HS-5 (cell line): ENCODE measurements around the gene IL24.

ENCODE experiments used
- DNase-seq: peaks from one replicate; pipeline ENCODE4 v3.0.0-alpha.2; 2012; ENCODE audit warnings: low read depth

The IL24 gene

DNA sequence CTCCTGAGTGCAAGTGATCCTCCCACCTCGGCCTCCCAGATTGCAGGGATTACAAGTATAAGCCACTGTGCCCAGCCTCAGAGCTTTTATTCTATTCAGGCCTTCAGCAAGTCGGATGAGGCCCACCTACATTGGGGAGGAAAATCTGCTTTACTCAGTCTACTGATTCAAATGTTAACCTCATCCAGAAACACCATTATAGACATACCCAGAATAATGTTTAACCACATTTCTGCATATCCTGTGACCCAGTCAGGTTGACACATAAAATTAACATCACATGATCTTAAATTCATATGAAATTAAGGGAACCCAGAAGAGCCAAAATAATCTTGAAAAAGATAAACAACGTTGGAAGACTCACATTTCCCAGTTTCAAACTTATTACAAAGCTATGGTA, 16.9 kb upstream of the IL24 start:
- no peak for DNase-seq

GRCh38 chr1:206882555-206882954, 14.7 kb upstream of the IL24 start:
- no peak for DNase-seq

DNA sequence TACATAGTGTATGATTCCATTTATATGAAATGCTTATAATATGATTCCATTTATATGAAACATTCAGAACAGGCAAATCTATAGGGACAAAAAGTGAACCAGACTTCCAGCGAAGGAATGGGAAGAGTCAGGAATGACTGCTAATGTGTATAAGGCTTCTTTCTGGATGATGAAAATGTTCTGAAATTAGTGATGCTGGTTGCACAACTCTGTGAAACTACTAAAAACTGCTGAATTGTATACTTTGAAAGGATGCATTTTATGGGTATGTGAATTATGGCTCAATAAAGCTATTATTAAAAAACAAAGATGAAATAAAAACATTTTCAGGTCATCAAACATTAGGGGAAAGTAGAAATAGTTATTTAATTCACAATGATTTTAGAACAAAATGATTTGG, 14.1 kb upstream of the IL24 start:
- no peak for DNase-seq

- DNase-seq, result no peak
These were observed 13.4 kb upstream of the IL24 start for GRCh38 chr1:206883876-206884275.

- no peak for DNase-seq
These were observed 11.7 kb upstream of the IL24 start for GRCh38 chr1:206885341-206886060.

DNA sequence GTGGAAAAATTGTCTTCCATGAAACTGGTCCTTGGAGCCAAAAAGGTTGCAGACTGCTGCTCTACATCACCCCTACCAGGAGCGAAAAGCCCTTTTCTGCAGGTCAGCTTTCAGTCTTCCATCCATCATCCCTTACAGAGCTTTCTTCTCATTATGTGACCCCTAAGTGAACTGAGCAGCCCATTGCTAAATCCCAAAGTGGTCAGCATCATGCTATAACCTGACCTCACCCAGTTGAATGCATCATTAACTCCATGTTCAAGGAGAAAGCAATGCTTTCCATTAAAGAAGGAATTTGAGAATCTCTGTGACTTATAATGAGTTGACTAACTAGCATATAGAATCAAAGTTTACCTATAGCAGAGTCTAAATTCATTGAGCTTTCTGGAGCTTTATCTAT, 10.4 kb upstream of the IL24 start:
- no peak for DNase-seq

DNA sequence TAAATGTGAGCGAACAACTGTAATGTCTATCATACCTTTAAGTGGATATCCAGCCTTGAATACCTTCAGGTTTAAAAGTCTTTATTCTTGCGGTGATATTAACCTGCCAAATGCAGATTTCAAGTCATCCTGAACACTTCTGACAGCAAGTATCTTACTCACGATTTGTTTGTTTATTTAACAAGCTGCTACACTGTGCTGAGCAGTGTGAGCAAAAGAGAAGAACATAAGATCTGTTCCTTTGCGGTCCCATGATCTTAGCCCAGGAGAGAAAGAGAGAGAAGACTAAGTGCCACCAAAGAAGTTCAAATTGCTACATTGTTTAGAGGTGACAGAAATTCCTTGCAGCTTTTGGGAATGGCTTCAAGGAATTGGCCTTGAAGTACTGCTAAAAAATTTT, 9.5 kb upstream of the IL24 start:
- DNase-seq, result no peak

DNA sequence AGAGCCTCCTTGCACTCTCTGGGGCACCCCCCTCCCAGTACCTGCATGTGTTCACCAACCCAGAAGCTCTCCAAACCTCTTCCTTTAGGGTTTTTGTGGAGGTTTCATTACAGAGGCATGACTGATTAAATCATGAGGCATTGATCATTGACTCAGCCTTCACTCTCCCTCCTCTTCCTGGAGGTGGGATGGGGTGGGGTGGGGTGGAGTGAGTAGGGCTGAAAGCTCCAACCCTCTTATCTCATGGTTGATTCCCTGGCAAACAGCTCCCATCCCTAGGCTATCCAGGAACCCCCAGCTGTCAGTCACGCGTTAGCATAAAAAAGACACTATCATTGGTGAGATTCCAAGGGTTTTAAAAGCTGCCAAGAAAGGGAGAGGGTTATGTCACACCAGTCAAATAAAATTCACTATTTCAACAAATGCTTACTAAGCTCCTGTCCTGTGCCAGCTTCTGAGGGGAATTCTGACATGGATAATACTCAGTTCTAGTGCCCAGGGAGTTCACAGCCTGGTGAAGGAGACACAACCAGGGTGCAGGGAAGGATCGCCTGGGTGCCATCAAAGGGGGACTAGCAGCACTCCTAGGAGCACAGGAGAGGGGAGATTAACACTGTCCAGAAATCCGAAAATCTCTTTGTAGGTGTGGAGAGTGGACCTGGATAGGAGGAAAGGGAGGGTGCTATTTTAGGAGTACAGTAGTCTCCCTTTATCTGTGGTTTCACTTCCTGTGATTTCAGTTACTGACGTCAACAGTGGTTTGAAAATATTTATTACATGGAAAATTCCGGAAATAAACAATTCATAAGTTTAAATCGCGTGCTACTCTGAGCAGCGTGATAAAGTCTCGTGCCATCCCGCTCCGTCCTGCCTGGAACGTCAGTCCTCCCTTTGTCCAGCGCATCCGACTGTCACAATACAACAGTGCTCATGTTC, 6.8 kb upstream of the IL24 start:
- peak; percentile 82 for DNase-seq

DNA sequence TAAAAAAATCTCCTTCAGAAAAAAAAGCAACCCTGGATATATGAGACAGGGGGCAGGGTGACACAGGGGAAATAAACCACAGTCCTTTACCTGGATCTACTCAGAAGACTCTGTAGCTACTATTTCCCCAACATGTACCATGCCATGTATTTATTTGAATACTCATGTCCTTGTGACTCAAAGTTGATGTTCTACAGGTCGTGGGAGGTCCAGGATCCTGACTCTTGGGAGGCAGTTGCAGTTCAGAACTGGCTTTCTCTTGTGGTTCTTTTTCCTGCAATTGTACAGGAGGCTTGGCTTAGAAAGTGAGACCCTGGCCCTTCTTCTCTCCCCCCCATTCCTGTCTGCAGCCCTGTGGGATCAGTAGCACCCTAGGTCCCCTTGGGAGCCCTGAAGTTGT, 5.8 kb upstream of the IL24 start:
- DNase-seq, result no peak

- no peak for DNase-seq
These were observed 4.8 kb upstream of the IL24 start for GRCh38 chr1:206892351-206892984.

DNA sequence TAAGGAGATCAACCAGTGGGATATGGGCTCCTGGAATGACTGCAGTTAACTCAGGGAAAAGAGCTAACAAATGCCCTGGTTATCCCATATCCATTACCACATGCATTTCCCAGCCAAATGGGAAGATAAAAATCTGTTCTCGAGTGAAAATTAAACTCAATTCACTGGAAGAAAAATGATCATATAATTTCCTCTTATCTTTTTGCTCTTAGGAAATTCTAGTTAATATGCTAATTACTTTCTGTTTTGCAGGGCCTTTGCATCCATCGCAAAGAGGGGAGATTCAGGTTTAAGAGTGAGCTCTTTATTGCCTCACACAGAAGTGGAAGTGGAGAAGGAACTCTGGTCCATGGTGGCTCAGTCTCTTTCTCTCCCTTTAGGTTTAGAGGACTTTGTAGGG, 3.9 kb upstream of the IL24 start:
- DNase-seq, result no peak

- no peak for DNase-seq
These were observed 1.9 kb upstream of the IL24 start for GRCh38 chr1:206895325-206895724.

DNA sequence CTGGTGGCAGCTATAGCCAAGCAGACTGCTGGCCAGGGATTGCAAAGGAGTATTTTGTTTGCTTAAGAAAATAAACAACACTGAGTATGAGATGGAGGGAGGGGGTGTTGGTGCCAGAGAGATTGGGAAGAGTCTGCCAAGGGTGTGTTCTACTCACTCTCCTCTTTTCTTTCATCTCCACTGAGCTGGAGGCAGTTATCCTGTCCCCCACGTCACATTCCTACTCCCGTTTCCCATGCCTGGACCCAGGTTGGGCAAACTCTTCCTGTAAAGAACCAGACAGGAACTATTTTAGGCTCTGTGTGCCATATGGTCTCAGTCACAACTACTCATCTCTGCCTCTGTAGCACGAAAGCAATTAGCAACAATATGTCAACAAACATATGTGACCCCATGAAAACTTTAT, 1.4 kb upstream of the IL24 start:
- no peak for DNase-seq

DNA sequence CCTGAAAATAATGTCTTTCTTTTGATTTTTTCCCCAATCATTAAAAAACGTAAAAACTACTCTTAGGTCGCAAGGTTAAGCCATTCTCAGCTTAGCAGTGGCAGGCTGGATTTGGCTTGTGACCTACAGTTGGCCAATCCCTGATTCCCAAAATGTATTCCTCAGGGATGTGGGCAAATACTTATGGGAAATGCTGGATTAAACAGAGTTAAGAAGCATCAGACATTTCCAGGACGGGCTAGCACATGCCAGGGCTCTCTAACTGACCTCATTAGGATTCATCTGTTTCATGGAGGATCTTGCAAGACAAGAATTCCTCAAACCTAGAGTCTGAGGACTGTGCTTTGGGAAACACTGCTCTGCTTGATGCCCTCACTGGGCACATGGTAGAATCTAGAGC, 982 bp upstream of the IL24 start:
- no peak for DNase-seq

DNA sequence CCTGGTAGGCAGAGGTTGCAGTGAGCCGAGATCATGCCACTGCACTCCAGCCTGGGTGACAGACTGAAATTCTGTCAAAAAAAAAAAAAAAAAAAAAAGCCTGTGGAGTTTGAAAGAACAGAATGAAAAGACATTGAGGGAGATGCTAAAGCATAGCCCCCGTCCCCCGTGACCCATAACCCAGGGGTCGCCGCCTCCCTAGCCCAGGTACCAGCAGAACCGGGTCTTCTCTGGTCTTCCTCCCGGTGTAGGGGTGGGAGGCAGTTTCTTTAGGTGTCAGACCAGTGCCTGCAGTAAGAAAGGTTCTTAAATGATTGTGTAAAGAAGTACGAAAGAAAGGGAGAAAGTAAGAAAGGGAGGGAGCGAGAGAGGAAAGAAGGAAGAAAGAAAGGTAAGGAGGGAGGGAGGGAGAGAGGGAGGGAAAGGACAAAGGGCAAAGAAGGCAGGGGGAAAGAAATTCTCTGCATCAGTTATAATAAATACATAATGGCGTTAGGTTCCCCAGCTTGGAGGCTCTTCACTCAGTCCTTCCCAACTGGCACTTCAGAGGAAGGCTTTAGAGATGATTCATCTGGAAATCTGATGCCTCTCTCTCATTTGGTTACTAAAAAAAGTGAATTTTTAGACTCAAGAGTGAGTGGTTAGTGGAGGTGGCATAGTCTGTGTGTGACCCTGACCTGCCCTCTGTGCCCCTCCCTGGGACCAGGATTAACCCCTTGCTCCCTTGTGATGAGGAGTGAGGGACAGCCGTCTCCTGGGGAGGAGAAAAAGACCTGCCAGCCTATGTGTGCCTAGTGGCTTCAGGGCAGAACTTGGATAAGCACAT, 1.1 kb downstream of the IL24 start:
- DNase-seq, result peak; percentile 48

GRCh38 chr1:206898915-206899431, 1.7 kb downstream of the IL24 start:
- no peak for DNase-seq

DNA sequence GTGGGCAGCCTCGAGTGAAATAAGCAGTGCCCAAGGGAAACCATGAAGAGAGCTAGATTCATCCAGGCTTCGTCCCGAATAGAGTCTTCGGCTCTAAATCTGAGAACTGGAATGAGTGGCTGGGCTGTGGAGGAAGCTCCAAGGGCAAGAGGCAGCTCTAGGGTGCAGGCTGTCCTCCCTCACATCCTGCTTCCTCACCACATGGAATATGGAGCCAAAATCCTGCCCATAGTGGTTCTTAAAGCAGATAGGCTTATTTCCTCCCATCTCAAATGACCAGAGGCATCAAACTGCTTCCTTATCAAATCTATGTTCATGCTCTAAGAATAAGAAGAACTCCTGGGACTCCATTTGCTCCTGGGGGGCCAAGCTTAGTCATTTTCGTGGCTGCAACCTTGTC, 2.5 kb downstream of the IL24 start:
- DNase-seq, result no peak

GRCh38 chr1:206900149-206900548, 2.9 kb downstream of the IL24 start:
- no peak for DNase-seq

- DNase-seq, result no peak
These were observed 4.7 kb downstream of the IL24 start for GRCh38 chr1:206901944-206902343.

GRCh38 chr1:206902702-206903101, 5.5 kb downstream of the IL24 start:
- DNase-seq, result no peak

DNA sequence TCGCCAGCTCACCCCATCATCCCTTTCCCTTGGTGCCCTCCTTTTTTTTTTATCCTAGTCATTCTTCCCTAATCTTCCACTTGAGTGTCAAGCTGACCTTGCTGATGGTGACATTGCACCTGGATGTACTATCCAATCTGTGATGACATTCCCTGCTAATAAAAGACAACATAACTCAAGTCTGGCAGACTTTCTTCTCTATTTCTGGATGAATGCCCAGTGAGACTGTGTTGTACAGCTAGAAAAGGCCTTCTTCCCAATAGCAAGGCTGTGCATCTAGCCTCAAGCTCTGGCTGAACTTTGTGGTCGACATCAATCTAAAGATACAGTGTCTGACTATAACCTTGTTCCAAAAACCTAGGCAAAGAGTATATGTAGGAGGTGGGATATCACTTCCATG, 6.4 kb downstream of the IL24 start:
- DNase-seq, result no peak
